Epithelial cell of proximal tubule (primary cell): ENCODE data around the gene FAM13A. TPM values are rescaled to one million over a fixed set of nuclear protein-coding genes. Genes with fewer than 3 reads are reported as not detected.

ENCODE experiments used
- DNase-seq: peaks from one replicate; pipeline ENCODE4 v3.0.0-alpha.2; 2011; ENCODE audit warnings: low read depth
- H3K4me3 ChIP-seq: 2 replicates; pipeline ENCODE4 v1.5.1; 2011; ENCODE audit warnings: low read depth, mild to moderate bottlenecking, low read length
- CTCF ChIP-seq: conservative IDR thresholded peaks from 2 replicates; pipeline ENCODE4 v1.5.1; 2012; ENCODE audit warnings: low read depth, mild to moderate bottlenecking, low read length
- total RNA-seq: library from RNA; depleted of rRNA; stranded (reverse); fragments of >200 nt; gene quantifications from 2 replicates; pipeline ENCODE4 v1.2.3, GENCODE V29; 2015

Gene FAM13A
- total RNA-seq, 1 donor from 2014 or later: 3.0 TPM

GRCh38 chr4:88780389-88780788, 276.6 kb downstream of the FAM13A start:
- no peak for TF ChIP-seq CTCF
- no peak overlapping the region for H3K4me3 ChIP-seq
- no peak for DNase-seq

GRCh38 chr4:88779431-88779830, 277.6 kb downstream of the FAM13A start:
- DNase-seq: peak; percentile 71
- no peak for TF ChIP-seq CTCF
- H3K4me3 ChIP-seq: no peak overlapping the region

GRCh38 chr4:88775529-88775928, 281.5 kb downstream of the FAM13A start:
- no peak overlapping the region for H3K4me3 ChIP-seq
- no peak for DNase-seq
- TF ChIP-seq CTCF: no peak

- DNase-seq: no peak
- H3K4me3 ChIP-seq: no peak overlapping the region
- TF ChIP-seq CTCF: no peak
These were observed 282.0 kb downstream of the FAM13A start for GRCh38 chr4:88775026-88775425.

- no peak for TF ChIP-seq CTCF
These were observed 285.0 kb downstream of the FAM13A start for GRCh38 chr4:88771883-88772450.

GRCh38 chr4:88765729-88766128, 291.3 kb downstream of the FAM13A start:
- no peak for TF ChIP-seq CTCF
- peak; percentile 69 for DNase-seq
- no peak overlapping the region for H3K4me3 ChIP-seq

More at GRCh38 chr4:88771883-88772450, 285.0 kb downstream of the FAM13A start:
- H3K4me3 ChIP-seq: no peak overlapping the region
- no peak for DNase-seq

GRCh38 chr4:88763075-88763474, 293.9 kb downstream of the FAM13A start:
- TF ChIP-seq CTCF: no peak
- H3K4me3 ChIP-seq: no peak overlapping the region
- DNase-seq: no peak
